Spinal cord (tissue), 10 donors: Measurements from ENCODE around the gene PPP4R3B. TPM values are rescaled to one million over a fixed set of nuclear protein-coding genes. Genes with fewer than 3 reads are reported as not detected.

Source experiments
- DNase-seq, 6 donors: peaks; one replicate each; pipeline versions ENCODE4 v3.0.0 to v3.0.0-alpha.2; 2013 to 2015; ENCODE audit warnings: low spot score in 6 of 6, low read depth in 4 of 6
- H3K27ac ChIP-seq: one replicate; pipeline ENCODE4 v1.5.1; 2013; ENCODE audit warnings: low read depth, low read length, control low read depth
- H3K27me3 ChIP-seq: one replicate; pipeline ENCODE4 v1.6.1; 2013; ENCODE audit warnings: low read length; ENCODE audit not compliant: control insufficient read depth, insufficient read depth
- H3K36me3 ChIP-seq: one replicate; pipeline ENCODE4 v1.6.1; 2013; ENCODE audit warnings: low read length; ENCODE audit not compliant: control insufficient read depth, insufficient read depth
- H3K4me1 ChIP-seq: one replicate; pipeline ENCODE4 v1.6.1; 2013; ENCODE audit warnings: low read length; ENCODE audit not compliant: control insufficient read depth, insufficient read depth
- H3K4me3 ChIP-seq: one replicate; pipeline ENCODE4 v1.5.1; 2013; ENCODE audit warnings: low read depth, low read length, control low read depth
- H3K9me3 ChIP-seq: one replicate; pipeline ENCODE4 v1.6.1; 2013; ENCODE audit warnings: low read length; ENCODE audit not compliant: control insufficient read depth, insufficient read depth
- WGBS: methylation state at CpG from one replicate; pipeline ENCODE4 v1.1.5; 2013; ENCODE audit warnings: missing lambda C conversion rate; ENCODE audit not compliant: insufficient coverage; 5-methylcytosine and 5-hydroxymethylcytosine counted together
- polyA plus RNA-seq, 2 donors: library from polyadenylated mRNA; unstranded; fragments of 120-200 nt; gene quantifications; one replicate each; pipeline ENCODE4 v1.2.1, GENCODE V29; 2013; ENCODE audit not compliant: insufficient read length in 2 of 2
- total RNA-seq, 2 donors: library from RNA; depleted of rRNA in 1 of 2; stranded (reverse); fragments of 120-200 nt in 1 of 2; fragments of >200 nt in 1 of 2; gene quantifications; one replicate each; pipeline versions ENCODE4 v1.2.3 to v1.2.4, GENCODE V29; 2013 to 2014
- donor health status: healthy.

PPP4R3B gene
- total and polyA plus RNA-seq, 4 donors = 57.3 to 91.0 (median 69.9) TPM

DNA sequence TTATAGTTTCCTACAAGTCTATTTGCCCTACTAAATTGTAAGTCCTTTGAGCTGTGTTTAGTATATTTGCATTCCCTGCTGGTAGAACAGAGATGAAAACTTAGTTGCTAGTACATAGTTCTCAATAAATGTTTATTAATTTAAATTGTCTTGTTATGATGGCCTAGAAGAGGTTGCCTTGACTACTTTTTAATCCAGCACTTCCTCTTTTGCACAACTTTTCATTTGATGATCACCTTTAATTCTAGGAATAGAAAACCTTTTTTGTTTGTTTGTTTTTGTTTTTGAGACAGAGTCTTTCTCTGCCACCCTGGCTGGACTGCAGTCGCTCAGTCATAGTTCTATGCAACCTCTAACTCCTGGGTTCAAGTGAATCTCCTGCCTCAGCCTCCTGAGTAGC is 91.2 kb downstream of the PPP4R3B start:
- Histone ChIP-seq H3K36me3 (peaks cover 47% of the 10 kb centered on the region), H3K9me3 (no peaks in the 10 kb centered on the region), H3K4me1 (peaks cover 3% of the 10 kb centered on the region), H3K4me3 (no peak overlapping the region), H3K27ac (no peak overlapping the region), H3K27me3 (no peaks in the 10 kb centered on the region)
- WGBS = 100% methylated on average over 1 of the region's 1 CpG
- no peak for DNase-seq

DNA sequence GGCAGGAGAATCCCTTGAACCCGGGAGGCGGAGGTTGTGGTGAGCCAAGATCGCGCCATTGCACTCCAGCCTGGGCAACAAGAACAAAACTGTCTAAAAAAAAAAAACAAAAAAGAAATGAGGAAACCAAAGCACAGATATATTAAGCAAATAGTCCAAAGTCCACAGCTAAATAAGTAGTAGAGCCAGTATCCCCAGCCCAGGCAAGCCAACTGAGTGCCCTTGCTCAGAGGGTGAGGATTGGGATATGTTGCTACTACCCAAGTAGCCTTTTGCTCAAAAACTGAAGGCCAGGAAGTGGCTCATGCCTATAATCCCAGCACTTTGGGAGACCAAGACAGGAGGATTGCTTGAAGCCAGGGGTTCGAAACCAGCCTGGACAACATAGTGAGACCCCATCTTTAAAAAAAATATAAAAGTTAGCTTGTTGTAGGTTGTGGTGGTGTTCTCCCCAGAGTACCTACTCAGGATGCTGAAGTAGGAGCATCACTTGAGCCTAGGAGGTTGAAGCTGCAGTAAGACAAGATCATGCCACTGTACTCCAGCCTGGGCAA is 92.5 kb downstream of the PPP4R3B start:
- H3K27me3 ChIP-seq = no peaks in the 10 kb centered on the region
- H3K4me3 ChIP-seq = no peak overlapping the region
- H3K4me1 ChIP-seq = peaks cover 3% of the 10 kb centered on the region
- no CpG with 5 or more reads among the region's 5 CpGs for WGBS
- no peaks in the 10 kb centered on the region for H3K9me3 ChIP-seq
- no peak for DNase-seq
- H3K36me3 ChIP-seq = peaks cover 47% of the 10 kb centered on the region
- H3K27ac ChIP-seq = no peak overlapping the region

GRCh38 chr2:55519938-55520885 is 97.2 kb downstream of the PPP4R3B start:
- peak overlapping the region; percentile 87 for H3K4me3 ChIP-seq
- H3K9me3 ChIP-seq = no peaks in the 10 kb centered on the region
- peaks cover 18% of the 10 kb centered on the region for H3K36me3 ChIP-seq
- peak in 3 of 6 donors; percentile 22 to 73 (median 52) for DNase-seq
- 2% methylated on average over 25 of the region's 35 CpGs for WGBS
- H3K27ac ChIP-seq = peak overlapping the region; percentile 93
- H3K27me3 ChIP-seq = no peaks in the 10 kb centered on the region
- H3K4me1 ChIP-seq = peaks cover 3% of the 10 kb centered on the region

DNA sequence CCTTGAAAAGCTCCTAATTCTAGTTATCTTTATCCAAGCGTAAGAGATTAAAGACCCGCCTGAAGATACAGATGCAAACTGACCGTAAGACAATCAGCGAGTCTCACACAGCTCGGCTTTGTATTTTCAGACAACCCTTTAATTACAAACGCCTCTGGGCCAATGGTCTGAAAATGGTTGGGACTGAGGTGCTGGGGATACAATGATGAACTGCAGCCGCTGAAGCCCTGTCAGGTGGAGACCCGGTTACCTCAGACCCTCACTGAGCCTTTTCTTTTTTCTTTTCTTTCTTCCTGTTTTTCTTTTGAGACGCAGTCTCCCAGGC is 98.6 kb downstream of the PPP4R3B start:
- peak overlapping the region; percentile 93 for H3K27ac ChIP-seq
- peak overlapping the region; percentile 87 for H3K4me3 ChIP-seq
- H3K27me3 ChIP-seq = no peaks in the 10 kb centered on the region
- H3K9me3 ChIP-seq = no peaks in the 10 kb centered on the region
- 20% methylated on average over 3 of the region's 9 CpGs for WGBS
- peak in 4 of 6 donors; percentile 0 to 54 (median 30) for DNase-seq
- peaks cover 8% of the 10 kb centered on the region for H3K36me3 ChIP-seq
- peaks cover 3% of the 10 kb centered on the region for H3K4me1 ChIP-seq

GRCh38 chr2:55511508-55512124 is 105.8 kb downstream of the PPP4R3B start:
- Histone ChIP-seq H3K36me3 (no peaks in the 10 kb centered on the region), H3K27me3 (no peaks in the 10 kb centered on the region), H3K9me3 (no peaks in the 10 kb centered on the region), H3K4me3 (no peak overlapping the region), H3K27ac (no peak overlapping the region), H3K4me1 (no peaks in the 10 kb centered on the region)
- peak in 3 of 6 donors; percentile 23 to 86 (median 61) for DNase-seq
- no CpG with 5 or more reads among the region's 7 CpGs for WGBS

DNA sequence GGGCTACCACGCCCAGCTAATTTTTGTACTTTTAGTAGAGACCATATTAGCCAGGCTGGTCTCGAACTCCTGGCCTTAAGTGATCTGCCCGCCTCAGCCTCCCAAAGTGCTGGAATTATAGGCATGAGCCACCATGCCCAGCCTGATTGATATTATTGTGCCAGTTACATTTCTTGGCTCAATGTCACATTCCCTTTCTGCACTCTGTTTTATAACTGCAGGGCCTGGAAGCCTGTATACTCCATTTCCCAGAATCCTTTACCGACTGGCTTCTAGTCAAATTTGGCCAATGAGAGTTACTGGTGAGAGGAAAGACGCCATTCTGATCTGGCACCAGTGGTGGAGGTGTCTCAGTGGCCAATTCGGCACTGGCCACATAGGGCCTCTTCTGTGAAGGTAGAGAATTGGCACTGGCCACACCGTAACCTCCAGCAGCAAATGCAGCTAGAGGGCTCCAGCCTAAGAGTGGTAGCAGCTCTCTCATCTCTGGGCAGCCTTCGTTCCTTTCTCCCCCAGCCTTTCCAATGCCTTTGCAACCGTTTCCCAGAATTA is 114.8 kb downstream of the PPP4R3B start:
- no peak overlapping the region for H3K27ac ChIP-seq
- no peaks in the 10 kb centered on the region for H3K27me3 ChIP-seq
- no peak for DNase-seq
- no peaks in the 10 kb centered on the region for H3K4me1 ChIP-seq
- no peak overlapping the region for H3K4me3 ChIP-seq
- H3K9me3 ChIP-seq = no peaks in the 10 kb centered on the region
- 90% methylated on average over 6 of the region's 9 CpGs for WGBS
- no peaks in the 10 kb centered on the region for H3K36me3 ChIP-seq

DNA sequence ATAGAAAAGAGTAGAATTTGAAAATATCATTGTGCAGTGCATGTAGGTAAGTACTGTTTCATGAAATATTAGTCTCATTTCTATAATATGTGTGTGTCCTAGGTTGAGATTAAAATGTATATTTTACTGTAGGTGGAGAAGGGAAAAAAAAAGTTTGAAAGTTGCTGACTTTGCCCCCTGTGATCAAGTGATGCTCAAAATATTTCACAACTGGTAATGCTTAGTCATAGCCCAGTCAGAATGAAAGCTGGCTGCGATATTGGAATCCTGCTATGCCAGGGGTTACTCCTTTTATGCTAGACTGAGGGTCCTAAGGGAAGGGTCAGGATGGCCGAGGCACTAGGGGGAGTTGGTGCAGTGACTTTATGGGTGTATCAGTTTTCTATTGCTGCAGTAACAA is 117.4 kb downstream of the PPP4R3B start:
- no peaks in the 10 kb centered on the region for H3K36me3 ChIP-seq
- no peak for DNase-seq
- 100% methylated on average over 1 of the region's 2 CpGs for WGBS
- no peak overlapping the region for H3K4me3 ChIP-seq
- no peaks in the 10 kb centered on the region for H3K4me1 ChIP-seq
- no peaks in the 10 kb centered on the region for H3K9me3 ChIP-seq
- H3K27me3 ChIP-seq = no peaks in the 10 kb centered on the region
- H3K27ac ChIP-seq = no peak overlapping the region

- Histone ChIP-seq H3K27ac (no peak overlapping the region), H3K4me3 (no peak overlapping the region), H3K9me3 (no peaks in the 10 kb centered on the region), H3K36me3 (no peaks in the 10 kb centered on the region), H3K4me1 (no peaks in the 10 kb centered on the region), H3K27me3 (no peaks in the 10 kb centered on the region)
- 92% methylated on average over 2 of the region's 6 CpGs for WGBS
- DNase-seq = no peak
These were observed 118.8 kb downstream of the PPP4R3B start for GRCh38 chr2:55498582-55498981.
